H9 (cell line): ENCODE results near the gene CTNNB1. TPM values are rescaled to one million over a fixed set of nuclear protein-coding genes. Genes with fewer than 3 reads are reported as not detected.

ENCODE experiments used
- DNase-seq: peaks from one replicate; pipeline ENCODE4 v3.0.0-alpha.2; 2017
- H2AFZ ChIP-seq: one replicate; pipeline ENCODE4 v1.6.1; 2013; ENCODE audit warnings: mild to moderate bottlenecking, low read length, control low read depth, moderate library complexity
- H2AK5ac ChIP-seq: 2 replicates; pipeline ENCODE4 v1.6.1; 2013; ENCODE audit warnings: low read length, control low read depth, mixed read lengths; ENCODE audit not compliant: insufficient read length
- H2BK120ac ChIP-seq: one replicate; pipeline ENCODE4 v1.6.1; 2013; ENCODE audit warnings: low read depth, mild to moderate bottlenecking, low read length, control low read depth, inconsistent platforms; ENCODE audit not compliant: poor library complexity, severe bottlenecking
- H2BK12ac ChIP-seq: 2 replicates; pipeline ENCODE4 v1.6.1; 2013; ENCODE audit warnings: low read length, control low read depth, mixed read lengths, low read depth; ENCODE audit not compliant: insufficient read length
- H2BK15ac ChIP-seq: 2 replicates; pipeline ENCODE4 v1.6.1; 2013; ENCODE audit warnings: low read depth, low read length, control low read depth
- H2BK20ac ChIP-seq: one replicate; pipeline ENCODE4 v1.6.1; 2013; ENCODE audit warnings: low read depth, mild to moderate bottlenecking, low read length, control low read depth, inconsistent platforms; ENCODE audit not compliant: poor library complexity, severe bottlenecking
- H2BK5ac ChIP-seq: 2 replicates; pipeline ENCODE4 v1.6.1; 2013; ENCODE audit warnings: low read length, control low read depth, mixed read lengths; ENCODE audit not compliant: insufficient read length
- H3K14ac ChIP-seq: 2 replicates; pipeline ENCODE4 v1.6.1; 2013; ENCODE audit warnings: low read length, control low read depth; ENCODE audit not compliant: insufficient read depth
- H3K18ac ChIP-seq: 2 replicates; pipeline ENCODE4 v1.6.1; 2013; ENCODE audit warnings: low read depth, mild to moderate bottlenecking, mixed read lengths, low read length, control low read depth; ENCODE audit not compliant: insufficient read length
- H3K23ac ChIP-seq: 2 replicates; pipeline ENCODE4 v1.6.1; 2013; ENCODE audit warnings: low read length, control low read depth, mixed read lengths, low read depth; ENCODE audit not compliant: insufficient read length
- H3K23me2 ChIP-seq: 2 replicates; pipeline ENCODE4 v1.6.1; 2013; ENCODE audit warnings: low read depth, mild to moderate bottlenecking, mixed read lengths, low read length, control low read depth; ENCODE audit not compliant: insufficient read length, poor library complexity, severe bottlenecking
- H3K27ac ChIP-seq: 2 replicates; pipeline ENCODE4 v1.5.1; 2013; ENCODE audit warnings: low read length, control low read depth, mixed read lengths, low read depth; ENCODE audit not compliant: insufficient read length
- H3K27me3 ChIP-seq: 2 replicates; pipeline ENCODE4 v1.6.1; 2013; ENCODE audit warnings: low read length, control low read depth, inconsistent platforms; ENCODE audit not compliant: insufficient read depth
- H3K4ac ChIP-seq: 2 replicates; pipeline ENCODE4 v1.6.1; 2013; ENCODE audit warnings: low read depth, mild to moderate bottlenecking, control low read depth, inconsistent platforms, low read length, moderate library complexity
- H3K4me1 ChIP-seq: 2 replicates; pipeline ENCODE4 v1.6.1; 2013; ENCODE audit warnings: low read length, control low read depth, inconsistent platforms; ENCODE audit not compliant: insufficient read depth
- H3K4me2 ChIP-seq: 2 replicates; pipeline ENCODE4 v1.6.1; 2013; ENCODE audit warnings: low read length, control low read depth, mixed read lengths; ENCODE audit not compliant: insufficient read length, insufficient read depth
- H3K56ac ChIP-seq: 2 replicates; pipeline ENCODE4 v1.6.1; 2013; ENCODE audit warnings: low read depth, mild to moderate bottlenecking, mixed read lengths, low read length, control low read depth; ENCODE audit not compliant: insufficient read length
- H3K79me1 ChIP-seq: 2 replicates; pipeline ENCODE4 v1.6.1; 2013; ENCODE audit warnings: low read depth, mild to moderate bottlenecking, moderate library complexity, low read length, control low read depth, inconsistent platforms; ENCODE audit not compliant: insufficient read depth, poor library complexity, severe bottlenecking
- H3K79me2 ChIP-seq: 2 replicates; pipeline ENCODE4 v1.6.1; 2013; ENCODE audit warnings: low read length, control low read depth, inconsistent platforms; ENCODE audit not compliant: insufficient read depth
- H3K9ac ChIP-seq: 2 replicates; pipeline ENCODE4 v1.6.1; 2013; ENCODE audit warnings: low read length, control low read depth, mixed read lengths; ENCODE audit not compliant: insufficient read length; ENCODE audit errors: extremely low read depth
- H3K9me3 ChIP-seq: one replicate; pipeline ENCODE4 v1.6.1; 2013; ENCODE audit warnings: low read depth, low read length, inconsistent platforms; ENCODE audit not compliant: control insufficient read depth
- H3T11ph ChIP-seq: one replicate; pipeline ENCODE4 v1.6.1; 2013; ENCODE audit warnings: mild to moderate bottlenecking, low read length, control low read depth, inconsistent platforms
- H4K20me1 ChIP-seq: one replicate; pipeline ENCODE4 v1.6.1; 2013; ENCODE audit not compliant: control insufficient read depth, insufficient read length, insufficient read depth
- H4K5ac ChIP-seq: 2 replicates; pipeline ENCODE4 v1.6.1; 2013; ENCODE audit warnings: low read depth, mild to moderate bottlenecking, mixed read lengths, low read length, control low read depth; ENCODE audit not compliant: insufficient read length
- H4K8ac ChIP-seq: replicated peaks from 2 replicates; pipeline ENCODE4 v1.6.1; 2013; ENCODE audit warnings: low read length, control low read depth, mixed read lengths, low read depth; ENCODE audit not compliant: insufficient read length
- H4K91ac ChIP-seq: 2 replicates; pipeline ENCODE4 v1.6.1; 2013; ENCODE audit warnings: low read depth, mild to moderate bottlenecking, moderate library complexity, mixed read lengths, low read length, control low read depth; ENCODE audit not compliant: insufficient read length
- H3K27ac Mint-ChIP-seq, 3 experiments: 2 replicates in 2 of 3; 3 replicates in 1 of 3; pipeline ENCODE4 v1.8.0; 2020 to 2021; ENCODE audit warnings: mixed read lengths in 3 of 3, mild to moderate bottlenecking in 1 of 3, moderate library complexity in 1 of 3
- H3K27me3 Mint-ChIP-seq: 2 replicates; pipeline ENCODE4 v1.8.0; 2021; ENCODE audit warnings: low read depth, mild to moderate bottlenecking, moderate library complexity, mixed read lengths
- H3K36me3 Mint-ChIP-seq, 3 experiments: 2 replicates in 2 of 3; 3 replicates in 1 of 3; pipeline ENCODE4 v1.8.0; 2020 to 2021; ENCODE audit warnings: low read depth in 3 of 3, mixed read lengths in 3 of 3; ENCODE audit not compliant: insufficient read depth in 1 of 3
- H3K4me1 Mint-ChIP-seq, 2 experiments: 2 replicates each; pipeline ENCODE4 v1.8.0; 2020; ENCODE audit warnings: mixed read lengths in 2 of 2
- H3K4me3 Mint-ChIP-seq, 2 experiments: 2 replicates in 1 of 2; 3 replicates in 1 of 2; pipeline ENCODE4 v1.8.0; 2020 to 2021; ENCODE audit warnings: mild to moderate bottlenecking in 2 of 2, mixed read lengths in 2 of 2, moderate library complexity in 1 of 2
- H3K9me3 Mint-ChIP-seq, 2 experiments: 2 replicates in 1 of 2; 3 replicates in 1 of 2; pipeline ENCODE4 v1.8.0; 2020; ENCODE audit warnings: mild to moderate bottlenecking in 2 of 2, mixed read lengths in 2 of 2, moderate library complexity in 1 of 2
- WGBS: extraction: QIAGEN DNeasy Blood & Tissue Kit; methylation state at CpG from one replicate; pipeline ENCODE4 v1.1.7; 2013; ENCODE audit warnings: missing lambda C conversion rate, low lambda C conversion rate, mixed read lengths; ENCODE audit not compliant: insufficient read length; ENCODE audit errors: extremely low coverage; 5-methylcytosine and 5-hydroxymethylcytosine counted together
- total RNA-seq: library from RNA; stranded (reverse); gene quantifications from 2 replicates; pipeline ENCODE4 v1.2.1, GENCODE V29; 2021
- TF ChIP-seq, protein P1 (sequence below): fragments of 200-600 bp; sonication (generic); conservative IDR thresholded peaks from 3 replicates; pipeline ENCODE4 v1.8.0; 2021; ENCODE audit warnings: antibody characterized with exemption, mild to moderate bottlenecking

Gene CTNNB1
- total RNA-seq, 1 experiment from 2014 or later = 500 TPM

- no CpG with 5 or more reads among the region's 7 CpGs for WGBS
- no peaks in the 10 kb centered on the region for H3K27me3 Mint-ChIP-seq
- no peak overlapping the region for H4K8ac ChIP-seq
- peaks cover 8% of the 10 kb centered on the region for H3K79me1 ChIP-seq
- H3K23ac ChIP-seq = no peak overlapping the region
- no peak overlapping the region for H2AFZ ChIP-seq
- no peak overlapping the region for H3K18ac ChIP-seq
- H3K27me3 ChIP-seq = no peaks in the 10 kb centered on the region
- H2AK5ac ChIP-seq = no peak overlapping the region
- peak overlapping the region in 1 of 3 experiments; percentile 45; a peak in 2 of 7 replicates for H3K27ac Mint-ChIP-seq
- H3T11ph ChIP-seq = no peak overlapping the region
- H3K27ac ChIP-seq = no peak overlapping the region
- H4K5ac ChIP-seq = no peak overlapping the region
- DNase-seq = no peak
- no peaks in the 10 kb centered on the region for H3K23me2 ChIP-seq
- H3K79me2 ChIP-seq = peaks cover 38% of the 10 kb centered on the region; the same call in 1 of the 2 replicates
- H3K9me3 Mint-ChIP-seq = no peaks in the 10 kb centered on the region
- no peaks in the 10 kb centered on the region for H3K9me3 ChIP-seq
- peaks cover 5% of the 10 kb centered on the region for H3K4me1 ChIP-seq
- no peak overlapping the region for H2BK120ac ChIP-seq
- no peak overlapping the region for H3K14ac ChIP-seq
- TF ChIP-seq, protein P1, sequence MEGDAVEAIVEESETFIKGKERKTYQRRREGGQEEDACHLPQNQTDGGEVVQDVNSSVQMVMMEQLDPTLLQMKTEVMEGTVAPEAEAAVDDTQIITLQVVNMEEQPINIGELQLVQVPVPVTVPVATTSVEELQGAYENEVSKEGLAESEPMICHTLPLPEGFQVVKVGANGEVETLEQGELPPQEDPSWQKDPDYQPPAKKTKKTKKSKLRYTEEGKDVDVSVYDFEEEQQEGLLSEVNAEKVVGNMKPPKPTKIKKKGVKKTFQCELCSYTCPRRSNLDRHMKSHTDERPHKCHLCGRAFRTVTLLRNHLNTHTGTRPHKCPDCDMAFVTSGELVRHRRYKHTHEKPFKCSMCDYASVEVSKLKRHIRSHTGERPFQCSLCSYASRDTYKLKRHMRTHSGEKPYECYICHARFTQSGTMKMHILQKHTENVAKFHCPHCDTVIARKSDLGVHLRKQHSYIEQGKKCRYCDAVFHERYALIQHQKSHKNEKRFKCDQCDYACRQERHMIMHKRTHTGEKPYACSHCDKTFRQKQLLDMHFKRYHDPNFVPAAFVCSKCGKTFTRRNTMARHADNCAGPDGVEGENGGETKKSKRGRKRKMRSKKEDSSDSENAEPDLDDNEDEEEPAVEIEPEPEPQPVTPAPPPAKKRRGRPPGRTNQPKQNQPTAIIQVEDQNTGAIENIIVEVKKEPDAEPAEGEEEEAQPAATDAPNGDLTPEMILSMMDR = no peak
- peaks cover 13 to 25% (median 25%) of the 10 kb centered on the region in 3 experiments; a peak in 6 of 7 replicates for H3K36me3 Mint-ChIP-seq
- H2BK20ac ChIP-seq = no peak overlapping the region
- H3K56ac ChIP-seq = no peak overlapping the region
- H2BK5ac ChIP-seq = no peak overlapping the region
- no peak overlapping the region for H3K9ac ChIP-seq
- no peak overlapping the region for H4K91ac ChIP-seq
- H3K4me1 Mint-ChIP-seq = peaks cover 33 to 34% of the 10 kb centered on the region in 2 experiments
- no peak overlapping the region for H3K4me3 Mint-ChIP-seq
- H2BK12ac ChIP-seq = no peak overlapping the region
- no peak overlapping the region for H3K4me2 ChIP-seq
- H4K20me1 ChIP-seq = no peaks in the 10 kb centered on the region
- H2BK15ac ChIP-seq = no peak overlapping the region
- no peak overlapping the region for H3K4ac ChIP-seq
Observed at GRCh38 chr3:41220906-41221677, 21.8 kb downstream of the CTNNB1 start.
